NCI-H1417 (cell line): ENCODE results near the gene ATXN7L1.
"Not testable (repeated sequence)": the region's sequence is repeated elsewhere in the genome, so short reads cannot be mapped to it uniquely, and the experiment has no call there.

Source experiments
- DNase-seq, 3 experiments: peaks; one replicate each; lab custom pipeline; 2025; lab: John Stamatoyannopoulos, UW

ATXN7L1 gene

DNA sequence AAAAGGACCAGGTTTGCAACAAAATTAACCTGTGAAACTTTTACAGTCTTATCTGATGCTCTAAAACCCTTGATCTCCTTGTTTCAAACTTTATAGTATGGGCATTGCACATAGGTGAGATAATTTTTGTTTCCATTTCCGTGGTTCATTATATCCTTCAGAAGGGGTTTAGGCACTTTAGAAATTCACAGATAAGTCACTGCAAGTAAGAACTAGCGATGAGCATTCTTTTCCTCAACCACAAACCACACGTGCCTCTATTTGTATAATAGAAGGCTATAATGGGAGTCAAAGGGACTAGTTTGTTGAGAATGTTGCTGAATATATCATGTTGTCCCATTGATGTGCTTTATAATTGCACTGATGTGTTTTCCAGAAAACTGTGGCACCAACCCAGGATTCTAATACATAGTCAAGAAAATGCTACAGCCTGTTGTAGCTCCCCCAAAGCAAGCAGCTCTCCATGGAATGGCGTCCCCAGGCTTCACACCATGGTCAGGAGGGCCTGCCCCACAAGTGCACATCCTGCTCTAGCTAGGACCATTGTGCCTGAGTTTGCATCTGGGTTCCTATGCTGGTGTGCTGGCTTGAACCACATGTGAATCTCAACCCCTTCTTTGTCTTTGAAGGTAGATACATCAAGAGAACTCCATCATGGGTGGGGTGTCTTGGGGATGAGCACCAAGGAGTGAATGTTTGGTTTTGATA is 14.0 kb upstream of the ATXN7L1 start:
- no peak for DNase-seq

DNA sequence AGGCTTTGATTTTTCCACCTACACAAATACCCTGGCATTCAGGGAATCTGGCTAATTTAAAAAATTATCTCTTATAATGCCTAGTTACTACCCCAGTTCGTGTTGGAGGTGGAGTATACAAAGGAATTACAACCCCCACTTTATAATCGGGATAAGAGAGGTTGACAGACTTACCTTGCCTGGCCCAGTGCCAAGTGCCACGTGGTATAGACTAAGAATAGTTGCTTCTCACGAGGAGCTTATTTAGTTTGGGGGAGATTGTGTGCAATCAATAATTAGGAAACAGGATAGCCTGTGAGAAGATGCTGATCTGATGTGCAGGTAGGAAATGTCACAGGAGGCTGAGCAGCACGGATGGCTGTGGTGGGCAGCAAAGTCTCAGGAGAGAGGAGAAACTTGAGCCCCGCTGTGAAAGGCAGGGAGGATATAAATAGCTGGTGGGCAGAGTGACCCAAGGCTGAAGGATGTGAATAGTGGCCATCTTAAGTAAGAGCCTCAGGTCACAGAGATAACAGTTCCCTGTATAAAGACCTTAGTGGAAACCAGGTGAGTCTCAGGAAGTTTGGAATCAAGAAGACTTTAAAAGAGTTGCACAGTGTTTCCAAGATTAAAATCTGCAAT is 11.3 kb upstream of the ATXN7L1 start:
- DNase-seq, result peak in 2 of 3 experiments; percentile 64 to 65

GRCh38 chr7:105886776-105887175 is 10.4 kb upstream of the ATXN7L1 start:
- no peak for DNase-seq

GRCh38 chr7:105885387-105886111 is 9.2 kb upstream of the ATXN7L1 start:
- peak; percentile 28 to 75 (median 40) for DNase-seq

- DNase-seq, result not testable (repeated sequence)
Observed at GRCh38 chr7:105883179-105883578, 6.8 kb upstream of the ATXN7L1 start.

DNA sequence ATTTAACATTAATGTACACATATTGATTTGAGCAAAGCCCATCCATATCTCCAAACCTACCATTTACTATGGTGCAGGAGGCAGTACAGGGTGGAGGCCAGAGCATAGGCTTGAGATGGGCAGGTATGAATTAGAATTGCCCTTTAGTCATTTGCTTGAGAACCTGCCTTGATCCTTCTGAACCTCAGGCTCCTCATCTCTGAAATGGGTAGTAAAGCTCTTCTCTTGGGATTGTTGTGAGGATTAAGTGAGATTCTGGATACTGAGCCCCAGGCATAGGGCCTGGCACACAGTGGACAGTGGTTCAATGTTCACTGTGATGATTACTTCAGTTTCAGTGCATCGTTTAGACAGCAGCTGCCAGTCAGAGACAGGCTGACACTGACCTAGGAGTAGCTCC is 5.0 kb upstream of the ATXN7L1 start:
- no peak for DNase-seq

DNA sequence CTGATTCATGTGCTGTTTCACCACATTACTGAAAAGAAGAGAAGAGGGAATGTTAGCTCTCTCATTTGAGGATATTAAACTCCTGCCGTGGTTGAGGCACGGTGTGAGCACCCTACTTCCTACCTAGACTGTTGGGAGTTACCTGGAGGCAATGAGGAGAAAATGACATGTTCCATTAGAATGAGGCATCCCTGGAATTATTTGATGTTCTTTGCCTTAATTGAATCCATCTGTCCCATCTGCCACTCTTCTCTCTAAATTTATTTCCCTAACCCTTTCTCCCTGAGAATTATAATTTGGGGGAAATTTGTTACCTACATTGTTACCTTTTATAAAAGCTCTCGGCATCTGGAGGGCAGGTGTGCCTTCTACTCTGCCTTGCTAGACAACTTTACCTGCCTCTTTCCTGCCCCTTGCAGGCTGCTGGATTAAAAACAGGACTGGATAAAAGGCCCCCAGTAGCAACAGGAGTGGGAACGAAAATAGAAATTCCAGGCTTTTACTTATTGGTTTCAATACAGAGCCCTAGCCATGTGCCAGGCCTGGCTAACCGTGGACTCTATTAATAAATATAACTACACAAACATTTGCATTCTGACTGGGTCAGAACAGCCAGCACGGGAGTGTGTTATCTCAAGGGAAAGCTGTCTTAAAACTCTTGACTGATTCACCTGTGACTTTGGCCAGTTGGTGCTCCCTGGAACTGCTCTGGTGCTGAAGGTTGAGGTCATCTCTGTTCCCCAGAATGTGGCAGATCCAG is 4.4 kb upstream of the ATXN7L1 start:
- peak in 1 of 3 experiments; percentile 58 for DNase-seq

DNA sequence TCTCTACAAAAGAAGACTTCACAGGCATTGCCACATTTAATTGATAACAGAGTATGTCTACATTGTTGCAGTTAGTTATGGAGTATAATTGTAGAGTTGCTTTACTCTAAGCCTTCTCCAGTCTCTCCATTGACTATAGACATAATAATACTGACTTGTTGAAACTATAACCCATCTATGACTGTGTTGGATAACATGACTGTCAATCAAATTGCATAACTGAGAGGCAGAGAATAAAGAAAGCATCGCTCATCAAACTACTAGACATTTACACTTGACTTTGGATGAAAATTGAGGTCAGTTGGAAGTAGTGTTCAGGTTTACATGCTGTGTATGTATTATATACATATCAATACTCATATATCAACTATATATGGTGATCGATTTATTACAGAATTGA is 3.4 kb upstream of the ATXN7L1 start:
- no peak for DNase-seq

DNA sequence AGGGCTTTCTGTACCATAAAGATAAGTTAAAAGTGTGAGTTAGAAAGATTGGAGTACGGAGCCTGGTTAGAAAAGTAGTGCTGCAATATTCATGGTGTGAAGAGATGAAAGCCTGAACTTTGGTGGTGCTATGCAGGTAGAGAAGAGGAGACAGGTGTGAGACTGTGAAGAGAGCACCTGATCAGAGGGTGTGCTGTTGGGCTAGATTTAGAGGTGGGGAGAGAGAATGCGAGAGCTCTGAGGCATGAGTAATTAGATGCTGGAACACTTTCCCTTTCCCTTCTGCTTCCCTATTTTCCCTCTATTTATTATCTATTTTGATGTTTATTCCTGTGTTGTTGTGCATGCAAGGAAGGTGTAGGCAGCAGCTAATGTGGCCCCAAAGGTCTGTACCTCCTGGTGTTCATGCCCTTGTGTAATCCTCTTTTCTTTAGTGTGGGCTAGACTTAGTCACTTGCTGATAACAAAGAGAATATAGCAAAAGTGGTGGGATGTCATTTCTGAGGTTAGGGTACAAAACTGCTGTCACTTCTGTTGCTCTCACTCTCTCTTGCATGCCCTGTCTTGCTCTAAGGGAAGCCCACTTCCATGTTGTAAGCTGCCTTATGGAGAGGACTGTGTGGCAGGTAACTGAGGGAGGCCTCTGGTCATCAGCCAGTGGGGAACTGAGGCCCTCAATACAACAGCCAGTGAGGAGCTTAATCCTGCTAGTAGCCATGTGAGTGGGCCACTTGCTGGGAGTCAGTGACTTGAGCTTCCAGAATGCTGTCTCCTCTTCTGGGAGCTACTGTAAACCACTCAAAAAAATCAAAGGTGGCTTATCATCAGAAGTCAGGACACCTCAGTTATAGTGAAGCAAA is 2.6 kb upstream of the ATXN7L1 start:
- DNase-seq, result no peak

- DNase-seq, result peak in 1 of 3 experiments; percentile 56
Observed at GRCh38 chr7:105877736-105878135, 1.3 kb upstream of the ATXN7L1 start.

DNA sequence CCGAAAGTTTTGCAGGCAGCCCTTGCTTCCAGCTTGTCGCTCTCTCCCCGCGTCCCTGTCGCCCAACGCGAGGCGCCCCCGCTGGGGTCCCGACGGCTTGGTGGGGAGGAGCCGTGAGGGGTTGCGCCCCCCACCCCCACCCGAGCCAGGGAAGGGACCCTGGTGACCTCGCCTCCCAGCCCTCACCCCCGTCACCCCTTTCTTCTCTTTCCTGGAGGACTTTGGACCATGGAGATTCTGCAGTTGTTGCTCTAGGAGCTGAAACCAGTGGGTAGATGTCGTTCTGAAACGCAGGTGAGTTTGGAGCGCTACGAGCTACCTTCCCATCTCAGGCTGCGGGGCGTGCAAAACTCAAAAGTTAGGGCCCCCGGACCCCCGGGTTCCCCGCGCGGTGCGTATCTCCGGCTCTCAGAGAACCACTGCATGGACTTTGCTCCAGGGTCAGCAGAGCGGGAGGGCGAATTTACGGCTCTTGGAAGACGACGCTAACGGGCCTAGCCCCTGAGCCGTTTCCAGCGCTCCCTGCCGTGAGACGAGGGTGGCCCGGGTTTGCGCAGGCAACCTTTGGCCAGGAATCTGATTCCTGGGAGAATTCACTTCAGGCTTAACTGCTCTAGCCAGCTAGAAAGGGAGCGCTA is 684 bp upstream of the ATXN7L1 start:
- DNase-seq, result peak; percentile 63 to 89 (median 82)

DNA sequence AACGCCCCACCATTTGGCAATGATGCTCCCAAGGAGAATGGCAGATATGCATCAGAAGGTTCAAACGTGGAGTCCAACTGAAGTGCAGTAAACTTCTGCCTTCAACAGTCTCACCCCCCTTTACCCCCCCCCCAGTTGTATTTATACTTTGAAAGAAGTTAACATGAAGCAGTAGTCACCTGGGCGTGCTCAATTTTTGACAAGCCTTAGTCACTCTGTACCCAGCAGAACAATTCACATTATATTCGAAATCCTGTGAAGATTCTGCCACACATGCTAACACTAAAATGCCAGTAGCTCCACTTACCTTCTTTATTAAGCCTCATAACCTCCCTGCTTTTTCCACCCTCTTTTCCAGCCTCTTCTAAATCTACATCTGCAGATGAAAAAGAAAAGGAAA is 894 bp downstream of the ATXN7L1 start:
- peak in 1 of 3 experiments; percentile 64 for DNase-seq

DNA sequence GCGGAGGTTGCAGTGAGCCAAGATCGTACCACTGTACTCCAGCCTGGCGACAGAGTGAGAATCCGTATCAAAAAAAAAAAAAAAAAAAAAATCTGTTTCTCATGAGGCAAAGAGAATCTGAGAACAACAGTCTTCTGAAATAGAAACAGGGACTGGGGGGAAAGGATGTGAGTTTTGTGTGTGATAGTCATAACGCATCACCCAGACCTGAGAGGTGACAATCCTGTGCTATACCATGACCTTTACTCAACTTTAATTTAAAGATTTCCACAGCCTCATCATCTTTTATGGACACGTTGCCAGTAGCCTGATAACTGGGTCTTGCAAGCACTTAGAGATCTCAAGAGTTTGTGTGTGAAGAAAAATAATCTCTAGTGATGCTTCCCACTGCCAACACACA is 2.3 kb downstream of the ATXN7L1 start:
- no peak for DNase-seq

DNA sequence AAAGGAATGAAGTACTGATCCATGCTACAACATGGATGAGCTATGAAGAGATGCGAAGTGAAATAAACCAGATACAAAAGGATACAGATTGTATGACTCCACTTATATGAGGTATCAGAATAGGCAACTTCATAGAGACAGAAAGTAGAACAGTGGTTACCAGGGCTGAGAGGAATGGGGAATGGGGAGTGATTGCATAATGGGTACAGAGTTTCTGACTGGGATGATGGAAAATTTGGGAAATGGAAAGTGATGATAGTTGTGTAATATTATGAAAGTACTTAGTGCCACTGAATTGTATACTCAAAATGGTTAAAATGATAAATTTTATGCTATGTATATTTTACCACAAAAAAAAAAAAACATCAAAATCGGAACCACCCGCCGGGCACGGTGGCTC is 3.9 kb downstream of the ATXN7L1 start:
- no peak for DNase-seq

DNA sequence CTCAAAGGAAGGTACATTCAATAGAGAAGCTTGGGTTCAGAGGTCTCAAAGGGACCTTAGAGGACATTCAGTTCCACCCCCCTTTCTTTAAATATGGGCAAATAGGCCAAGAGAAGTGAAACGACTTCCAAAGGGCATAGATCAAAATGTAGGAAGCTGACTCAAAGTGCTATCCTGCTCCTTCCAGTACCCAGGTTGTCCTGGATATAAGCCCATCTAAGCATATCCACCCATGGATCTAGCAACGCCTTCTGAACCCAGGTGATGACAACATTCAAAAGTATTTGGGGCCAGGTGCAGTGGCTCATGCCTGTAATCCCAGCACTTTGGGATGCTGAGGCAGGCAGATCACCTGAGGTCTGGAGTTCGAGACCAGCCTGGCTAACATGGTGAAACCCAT is 5.3 kb downstream of the ATXN7L1 start:
- DNase-seq, result no peak

GRCh38 chr7:105866102-105866801 is 10.1 kb downstream of the ATXN7L1 start:
- peak in 1 of 3 experiments; percentile 70 for DNase-seq

GRCh38 chr7:105863876-105864275 is 12.5 kb downstream of the ATXN7L1 start:
- no peak for DNase-seq

GRCh38 chr7:105862770-105863169 is 13.6 kb downstream of the ATXN7L1 start:
- DNase-seq, result no peak

DNA sequence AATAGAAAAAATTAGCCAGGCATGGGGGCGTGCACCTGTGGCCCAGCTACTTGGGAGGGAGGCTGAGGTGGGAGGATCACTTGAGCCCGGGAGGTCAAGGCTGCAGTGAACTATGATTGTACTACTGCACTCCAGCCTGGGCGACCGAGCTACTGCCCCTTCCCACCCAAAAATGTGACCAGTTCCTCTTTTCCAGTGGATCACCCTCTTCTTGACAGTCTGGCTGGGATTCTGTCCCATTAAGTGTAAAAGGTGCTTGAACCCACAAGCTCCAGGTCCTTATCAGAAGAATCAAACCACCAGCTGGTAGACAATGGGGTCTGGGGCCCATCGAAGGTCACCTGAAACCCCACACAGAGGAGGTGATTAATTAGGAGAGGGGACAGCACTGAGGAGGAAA is 14.1 kb downstream of the ATXN7L1 start:
- DNase-seq, result no peak

DNA sequence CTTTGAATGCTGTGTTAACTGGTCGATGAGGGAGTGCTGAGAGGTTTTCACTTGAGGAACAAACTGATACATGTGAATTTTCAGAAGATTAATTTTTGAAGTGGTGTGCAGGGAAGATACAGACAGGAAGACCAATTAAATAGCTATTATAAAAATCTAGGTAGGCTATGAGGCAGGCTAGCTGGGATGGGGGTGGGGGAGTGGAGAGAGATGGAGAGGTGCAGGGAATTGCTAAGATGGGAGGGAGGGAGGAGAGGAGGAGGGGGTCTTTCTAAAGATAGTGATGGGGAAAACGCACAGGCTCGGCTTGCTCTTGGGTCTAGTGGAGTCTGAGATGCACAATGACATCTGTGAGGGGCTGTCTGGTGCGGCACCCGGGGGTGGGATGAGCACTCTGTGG is 15.2 kb downstream of the ATXN7L1 start:
- peak in 1 of 3 experiments; percentile 32 for DNase-seq
